IgD-negative memory B cell (primary cell): ENCODE measurements around the gene VPS33A. TPM values are rescaled to one million over a fixed set of nuclear protein-coding genes. Genes with fewer than 3 reads are reported as not detected.
"Not testable (repeated sequence)": the region's sequence is repeated elsewhere in the genome, so short reads cannot be mapped to it uniquely, and the experiment has no call there.

ENCODE experiments used
- H3K27ac Mint-ChIP-seq, 3 donors: one replicate each; pipeline ENCODE4 v1.8.0; 2020 to 2022; ENCODE audit warnings: mild to moderate bottlenecking in 3 of 3, mixed read lengths in 3 of 3, moderate library complexity in 1 of 3
- H3K27me3 Mint-ChIP-seq: one replicate; pipeline ENCODE4 v1.8.0; 2021; ENCODE audit warnings: mixed read lengths
- H3K36me3 Mint-ChIP-seq: one replicate; pipeline ENCODE4 v1.8.0; 2020; ENCODE audit warnings: mild to moderate bottlenecking, mixed read lengths
- H3K4me1 Mint-ChIP-seq, 3 donors: one replicate each; pipeline ENCODE4 v1.8.0; 2020 to 2022; ENCODE audit warnings: mixed read lengths in 3 of 3, mild to moderate bottlenecking in 1 of 3
- H3K4me3 Mint-ChIP-seq, 4 donors: one replicate each; pipeline ENCODE4 v1.8.0; 2020 to 2022; ENCODE audit warnings: mild to moderate bottlenecking in 4 of 4, mixed read lengths in 4 of 4, moderate library complexity in 3 of 4
- H3K9me3 Mint-ChIP-seq, 3 donors: one replicate each; pipeline ENCODE4 v1.8.0; 2020 to 2021; ENCODE audit warnings: mixed read lengths in 3 of 3, mild to moderate bottlenecking in 1 of 3
- polyA plus RNA-seq: library from polyadenylated mRNA; unstranded; fragments of 300-500 nt; fragmentation: Illumina TruSeq; gene quantifications from one replicate; pipeline ENCODE4 v1.2.3, GENCODE V29; 2021

VPS33A gene
- polyA plus RNA-seq, 1 donor from 2014 or later = 27.6 TPM

DNA sequence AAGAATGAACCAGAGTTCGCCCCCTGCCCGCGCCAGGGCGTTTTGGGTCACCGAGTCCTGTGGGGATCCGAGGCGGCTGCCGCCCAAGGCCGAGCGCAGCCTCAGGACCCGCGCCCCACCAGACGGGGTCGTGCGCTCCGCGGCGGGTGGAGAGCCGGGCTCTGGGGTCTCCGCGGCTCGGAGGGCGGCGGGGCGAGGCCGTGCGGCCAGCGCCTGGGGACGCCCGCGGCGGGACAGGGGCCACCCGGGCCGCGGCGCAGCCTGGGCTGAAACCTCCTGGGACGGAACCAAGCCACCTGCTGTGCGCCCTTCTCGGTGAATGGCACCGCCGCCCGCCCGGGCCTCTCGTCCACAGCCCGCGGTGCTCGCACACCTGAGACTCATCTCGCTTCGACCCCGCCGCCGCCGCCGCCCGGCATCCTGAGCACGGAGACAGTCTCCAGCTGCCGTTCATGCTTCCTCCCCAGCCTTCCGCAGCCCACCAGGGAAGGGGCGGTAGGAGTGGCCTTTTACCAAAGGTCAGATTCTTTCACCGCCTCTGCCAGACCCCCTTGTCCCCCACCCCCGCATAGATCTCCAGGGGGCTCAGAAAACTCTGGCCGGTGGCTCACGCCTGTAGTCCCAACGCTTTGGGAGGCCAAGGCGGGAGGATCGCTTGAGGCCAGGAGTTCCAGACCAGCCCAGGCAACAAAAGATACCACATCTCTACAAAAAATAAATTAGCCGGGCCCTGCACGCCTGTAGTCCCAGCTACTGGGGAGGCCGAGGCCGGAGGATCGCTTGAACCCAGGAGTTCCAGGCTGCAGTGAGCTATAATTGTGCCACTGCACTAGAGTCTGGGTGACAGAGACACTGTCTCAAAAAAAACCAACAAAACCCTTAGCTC, 61.9 kb downstream of the VPS33A start:
- H3K9me3 Mint-ChIP-seq = no peaks in the 10 kb centered on the region
- peaks cover 4 to 9% (median 4%) of the 10 kb centered on the region in 3 donors for H3K4me1 Mint-ChIP-seq

DNA sequence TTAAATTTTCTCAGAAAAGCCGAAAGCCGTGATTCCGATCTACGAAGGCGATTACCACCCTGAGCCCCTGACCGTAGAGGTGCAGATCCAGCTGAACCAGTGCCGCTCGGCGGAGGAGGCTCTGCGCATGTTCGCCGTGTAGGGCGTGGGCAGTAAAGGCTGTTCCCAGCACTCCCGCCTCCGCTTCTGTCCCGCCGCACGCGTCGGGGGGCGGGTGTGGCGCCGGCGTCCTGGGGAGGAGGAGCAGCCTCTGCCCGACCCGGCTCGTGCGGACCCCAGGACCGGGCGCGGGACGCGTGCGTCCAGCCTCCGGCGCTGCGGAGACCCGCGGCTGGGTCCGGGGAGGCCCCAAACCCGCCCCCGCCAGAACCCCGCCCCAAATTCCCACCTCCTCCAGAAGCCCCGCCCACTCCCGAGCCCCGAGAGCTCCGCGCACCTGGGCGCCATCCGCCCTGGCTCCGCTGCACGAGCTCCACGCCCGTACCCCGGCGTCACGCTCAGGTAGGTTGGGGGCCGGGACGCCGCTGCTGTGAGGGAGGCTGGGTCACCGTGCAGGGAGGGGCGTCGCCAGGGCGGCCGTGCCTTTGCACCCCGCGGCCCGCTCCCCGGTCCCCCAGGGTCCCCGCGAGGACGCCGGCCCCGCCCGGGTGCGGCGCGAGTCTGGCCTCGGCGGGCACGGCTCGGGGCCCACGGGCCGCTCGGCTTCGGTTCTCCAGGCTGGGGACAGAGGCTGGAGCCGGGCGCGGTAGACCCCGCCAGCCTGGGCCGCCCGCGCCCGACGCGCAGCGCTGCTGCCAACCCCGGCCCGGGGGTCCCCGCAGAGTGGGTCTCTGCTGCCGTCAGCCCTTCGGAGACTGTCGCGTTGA, 62.8 kb downstream of the VPS33A start, which contains the start of gene B3GNT4:
TSS of gene B3GNT4 (plus strand) at position 409 of the 866 bp plus-strand sequence. CDS start 910 bp downstream, outside the sequence.
- Mint-ChIP-seq H3K27me3 (peaks cover 27% of the 10 kb centered on the region), H3K27ac (peak within 1 kb of the TSS in 2 of 3 donors; percentile 60 to 77)

More for the DNA sequence above, 61.9 kb downstream of the VPS33A start:
- peaks cover 27% of the 10 kb centered on the region for H3K27me3 Mint-ChIP-seq
- H3K27ac Mint-ChIP-seq = peak overlapping the region in 2 of 3 donors; percentile 60 to 77
- H3K4me3 Mint-ChIP-seq = peak overlapping the region; percentile 52 to 93 (median 78)
- no peaks in the 10 kb centered on the region for H3K36me3 Mint-ChIP-seq

DNA sequence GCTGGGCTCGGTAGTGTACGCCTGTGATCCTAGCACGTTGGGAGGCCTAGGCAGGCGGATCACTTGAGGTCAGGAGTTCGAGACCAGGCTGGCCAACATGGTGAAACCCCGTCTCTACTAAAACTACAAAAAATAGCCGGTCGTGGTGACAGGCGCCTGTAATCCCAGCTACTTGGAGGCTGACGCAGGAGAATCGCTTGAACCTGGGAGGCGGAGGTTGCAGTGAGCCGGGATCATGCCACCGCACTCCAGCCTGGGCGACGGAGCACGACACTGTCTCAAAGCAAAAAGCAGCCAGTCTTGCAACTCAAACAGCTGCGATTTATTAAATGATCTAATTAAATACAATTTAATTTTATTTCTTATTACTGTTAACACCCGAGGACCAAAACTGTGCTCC, 63.5 kb downstream of the VPS33A start:
- H3K36me3 Mint-ChIP-seq, H3K4me1 Mint-ChIP-seq, H3K27ac Mint-ChIP-seq, H3K9me3 Mint-ChIP-seq: not testable (repeated sequence)
- peaks cover 33% of the 10 kb centered on the region for H3K27me3 Mint-ChIP-seq
- peak overlapping the region; percentile 63 to 93 (median 83) for H3K4me3 Mint-ChIP-seq

More for the DNA sequence above, 62.8 kb downstream of the VPS33A start, which contains the start of gene B3GNT4:
- Mint-ChIP-seq H3K9me3 (no peaks in the 10 kb centered on the region), H3K36me3 (no peaks in the 10 kb centered on the region), H3K4me3 (peak within 1 kb of the TSS; percentile 63 to 93 (median 83)), H3K4me1 (peaks cover 4 to 9% (median 4%) of the 10 kb centered on the region in 3 donors)

DNA sequence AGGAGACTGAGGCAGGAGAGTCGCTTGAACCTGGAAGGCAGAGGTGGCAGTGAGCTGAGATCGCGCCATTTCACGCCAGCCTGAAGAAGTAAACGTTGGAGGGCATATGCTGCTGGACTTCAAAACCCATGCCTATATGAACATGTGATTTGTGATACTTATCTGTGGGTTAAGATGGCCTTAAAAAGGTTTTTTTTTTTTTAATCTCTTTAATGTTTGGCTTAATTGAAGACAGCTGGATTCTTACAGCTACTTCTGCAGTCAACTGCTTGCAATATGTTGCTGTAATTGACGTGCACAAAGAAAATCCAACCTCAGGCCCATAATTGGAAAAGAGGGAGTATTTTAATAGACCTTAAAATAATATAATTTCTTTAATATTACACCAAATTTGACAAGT, 64.3 kb downstream of the VPS33A start:
- H3K4me3 Mint-ChIP-seq = no peak overlapping the region

DNA sequence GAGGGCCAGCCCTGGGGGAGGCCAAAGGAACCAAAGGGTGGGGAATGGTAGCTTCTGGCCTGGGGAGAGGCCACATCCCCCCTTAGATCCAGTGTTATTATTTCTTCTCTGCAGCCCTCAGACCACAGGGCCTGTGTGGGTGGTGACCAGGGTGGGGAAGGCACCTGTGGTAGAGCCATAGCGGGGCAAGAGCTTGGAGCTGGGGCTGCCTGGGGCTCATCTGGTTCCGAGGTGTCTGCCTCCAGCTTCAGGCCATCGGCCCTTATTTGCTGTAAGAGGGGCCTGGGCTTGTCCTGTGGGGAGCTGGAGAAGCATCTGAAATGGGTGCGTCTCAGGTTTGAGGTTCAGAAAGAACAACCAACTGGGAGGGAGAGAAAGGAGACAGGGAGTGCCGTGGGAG, 64.9 kb downstream of the VPS33A start:
- Mint-ChIP-seq H3K27me3 (peaks cover 40% of the 10 kb centered on the region), H3K4me1 (peaks cover 4 to 9% (median 8%) of the 10 kb centered on the region in 3 donors), H3K36me3 (no peaks in the 10 kb centered on the region), H3K4me3 (peak overlapping the region in 1 of 4 donors; percentile 68), H3K9me3 (no peaks in the 10 kb centered on the region), H3K27ac (no peak overlapping the region)

More for the DNA sequence above, 64.3 kb downstream of the VPS33A start:
- Mint-ChIP-seq H3K27me3 (peaks cover 39% of the 10 kb centered on the region), H3K9me3 (no peaks in the 10 kb centered on the region), H3K27ac (no peak overlapping the region), H3K4me1 (peaks cover 4 to 9% (median 8%) of the 10 kb centered on the region in 3 donors), H3K36me3 (no peaks in the 10 kb centered on the region)

DNA sequence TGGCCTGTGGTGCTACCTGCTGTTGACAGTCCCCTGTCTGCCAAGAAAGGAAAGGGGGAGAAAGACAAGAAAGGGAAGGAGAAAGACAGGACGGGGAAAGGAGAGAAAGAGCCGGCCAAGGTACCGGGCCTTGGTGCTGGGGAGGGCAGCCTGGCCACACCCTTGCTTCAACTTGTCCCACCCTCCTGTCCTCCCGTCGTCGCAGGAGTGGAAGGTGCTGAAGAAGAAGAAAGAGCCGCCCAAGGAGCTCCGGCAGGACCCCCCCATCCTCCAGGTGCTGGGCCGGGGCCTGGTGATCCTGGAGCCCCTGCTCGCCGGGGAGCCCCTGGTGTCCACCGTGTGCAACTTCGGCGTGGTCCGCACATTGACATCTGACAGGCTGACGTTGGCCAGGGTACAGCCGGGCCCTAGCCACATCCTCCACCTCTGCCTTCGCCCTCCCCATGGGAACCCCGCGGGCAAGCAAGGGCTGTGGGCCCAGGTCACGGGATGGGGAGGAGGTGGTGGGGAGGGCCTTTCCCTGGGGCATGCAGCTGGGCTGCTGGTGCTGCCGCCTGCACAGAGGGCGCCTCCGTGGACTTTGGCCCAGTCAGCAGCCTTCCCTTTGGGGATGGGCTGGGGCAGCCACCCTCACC, 65.6 kb downstream of the VPS33A start:
- H3K27me3 Mint-ChIP-seq = peaks cover 39% of the 10 kb centered on the region
- no peak overlapping the region for H3K27ac Mint-ChIP-seq
- H3K4me3 Mint-ChIP-seq = peak overlapping the region in 2 of 4 donors; percentile 8 to 32
- H3K36me3 Mint-ChIP-seq = no peaks in the 10 kb centered on the region
- peaks cover under 1 to 2% (median 1%) of the 10 kb centered on the region in 3 donors for H3K9me3 Mint-ChIP-seq
- H3K4me1 Mint-ChIP-seq = peaks cover 4 to 9% (median 8%) of the 10 kb centered on the region in 3 donors

DNA sequence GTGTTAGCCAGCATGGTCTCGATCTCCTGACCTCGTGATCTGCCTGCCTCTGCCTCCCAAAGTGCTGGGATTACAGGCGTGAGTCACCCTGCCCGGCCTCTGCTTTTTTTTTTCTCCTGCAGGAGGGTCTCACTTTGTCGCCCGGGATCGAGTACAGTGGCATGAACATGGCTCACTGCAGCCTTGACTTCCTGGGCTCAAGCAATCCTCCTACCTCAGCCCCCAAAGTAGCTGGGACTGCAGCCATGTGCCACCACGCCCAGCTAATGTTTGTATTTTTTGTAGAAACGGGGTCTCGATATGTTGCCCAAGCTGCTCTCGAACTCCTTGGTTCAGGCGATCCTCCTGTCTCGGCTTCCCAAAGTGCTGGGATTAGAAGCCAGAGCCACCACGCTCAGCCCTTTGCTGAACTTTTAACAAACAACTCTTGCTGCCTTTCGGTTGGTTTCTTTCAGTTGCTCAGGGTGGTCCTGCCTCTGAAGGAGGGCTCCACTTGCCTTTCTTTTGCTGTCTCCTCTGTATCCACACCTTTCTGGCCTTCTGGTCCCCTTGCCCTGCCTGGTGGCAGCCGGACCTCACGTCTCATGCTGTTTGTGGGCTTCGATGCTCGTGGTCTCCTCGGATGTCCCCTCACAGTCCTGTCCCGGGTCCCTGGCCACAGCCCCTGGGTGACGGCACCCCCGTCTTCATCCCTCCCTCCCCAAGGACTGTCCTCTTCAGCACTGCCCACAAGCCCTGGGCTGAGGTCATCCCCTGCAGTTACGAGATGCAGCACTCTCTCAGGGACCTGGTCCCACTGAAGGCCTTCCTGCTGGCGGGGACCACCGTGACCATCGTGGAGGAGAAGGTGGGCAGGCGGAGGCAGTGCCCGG, 66.6 kb downstream of the VPS33A start:
- peaks cover 1 to 9% (median 6%) of the 10 kb centered on the region in 3 donors for H3K9me3 Mint-ChIP-seq
- H3K4me1 Mint-ChIP-seq = peaks cover 0 to 5% (median 4%) of the 10 kb centered on the region in 3 donors
- peaks cover 35% of the 10 kb centered on the region for H3K27me3 Mint-ChIP-seq
- H3K27ac Mint-ChIP-seq = no peak overlapping the region
- no peak overlapping the region for H3K4me3 Mint-ChIP-seq
- H3K36me3 Mint-ChIP-seq = no peaks in the 10 kb centered on the region

DNA sequence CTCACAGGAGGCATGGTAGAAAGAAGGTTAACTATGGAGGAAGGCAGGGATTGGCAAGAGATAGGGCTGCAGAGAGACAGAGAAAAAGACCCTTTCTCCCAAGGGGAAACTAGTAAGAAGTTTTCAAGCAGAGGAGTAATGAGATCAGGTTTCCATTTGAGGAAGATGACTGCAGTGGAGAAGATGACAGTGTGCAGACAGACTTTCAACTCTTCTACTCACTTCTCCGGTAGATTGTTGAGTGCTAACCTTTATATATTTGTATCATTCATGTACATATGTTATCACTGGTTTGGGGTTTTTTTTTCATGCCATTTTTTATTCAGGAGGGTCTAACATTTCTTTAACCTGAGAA, 68.7 kb downstream of the VPS33A start:
- H3K27me3 Mint-ChIP-seq = peaks cover 31% of the 10 kb centered on the region
- H3K36me3 Mint-ChIP-seq = no peaks in the 10 kb centered on the region
- H3K9me3 Mint-ChIP-seq = peaks cover 4 to 11% (median 6%) of the 10 kb centered on the region in 3 donors
- H3K4me3 Mint-ChIP-seq = peak overlapping the region in 2 of 4 donors; percentile 1 to 67
- peaks cover 0 to 4% (median under 1%) of the 10 kb centered on the region in 3 donors for H3K4me1 Mint-ChIP-seq
- H3K27ac Mint-ChIP-seq = no peak overlapping the region

DNA sequence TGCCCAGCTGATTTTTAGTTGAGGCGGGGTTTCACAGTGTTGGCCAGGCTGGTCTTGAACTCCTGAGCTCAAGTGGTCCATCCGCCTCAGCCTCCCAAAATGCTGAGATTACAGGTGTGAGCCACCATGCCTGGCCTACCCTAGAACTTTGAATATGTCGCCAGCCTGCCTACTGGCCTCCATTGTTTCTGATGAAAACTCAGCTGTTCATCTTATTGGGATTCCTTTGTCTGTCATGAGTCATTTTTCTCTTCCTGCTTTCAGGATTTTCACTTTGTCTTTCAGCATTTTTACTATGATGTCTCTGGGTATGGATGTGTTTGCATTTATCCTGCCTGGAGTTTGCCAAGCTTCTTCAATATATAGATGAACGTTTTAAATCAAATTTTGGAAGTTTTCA, 70.9 kb downstream of the VPS33A start:
- peaks cover 4 to 11% (median 6%) of the 10 kb centered on the region in 3 donors for H3K9me3 Mint-ChIP-seq
- H3K4me1 Mint-ChIP-seq = peaks cover 0 to 4% (median 0%) of the 10 kb centered on the region in 3 donors
- H3K27me3 Mint-ChIP-seq = peaks cover 34% of the 10 kb centered on the region
- no peak overlapping the region for H3K4me3 Mint-ChIP-seq
- no peaks in the 10 kb centered on the region for H3K36me3 Mint-ChIP-seq
- H3K27ac Mint-ChIP-seq = no peak overlapping the region

DNA sequence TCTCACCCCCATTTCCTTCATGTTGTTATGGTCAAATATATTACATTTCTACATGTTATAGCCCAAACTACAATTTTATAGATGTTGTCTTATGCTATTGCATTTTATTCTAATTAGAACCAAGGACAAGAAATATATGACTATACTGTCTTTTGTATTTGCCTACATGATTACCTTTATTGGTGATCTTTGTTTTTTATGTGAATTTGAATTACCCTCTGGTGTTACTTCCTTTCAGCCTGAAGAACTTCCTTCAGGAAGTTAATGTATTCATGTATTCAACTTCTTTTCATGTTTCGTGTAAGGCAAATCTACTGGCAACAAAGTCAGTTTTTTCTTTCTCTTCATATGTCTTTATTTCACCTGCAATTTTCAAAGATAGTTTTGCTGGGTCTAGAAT, 71.5 kb downstream of the VPS33A start:
- H3K27me3 Mint-ChIP-seq = peaks cover 32% of the 10 kb centered on the region
- no peak overlapping the region for H3K4me3 Mint-ChIP-seq
- peaks cover 4 to 11% (median 6%) of the 10 kb centered on the region in 3 donors for H3K9me3 Mint-ChIP-seq
- H3K36me3 Mint-ChIP-seq = no peaks in the 10 kb centered on the region
- no peak overlapping the region for H3K27ac Mint-ChIP-seq
- peaks cover 0 to 4% (median 0%) of the 10 kb centered on the region in 3 donors for H3K4me1 Mint-ChIP-seq

DNA sequence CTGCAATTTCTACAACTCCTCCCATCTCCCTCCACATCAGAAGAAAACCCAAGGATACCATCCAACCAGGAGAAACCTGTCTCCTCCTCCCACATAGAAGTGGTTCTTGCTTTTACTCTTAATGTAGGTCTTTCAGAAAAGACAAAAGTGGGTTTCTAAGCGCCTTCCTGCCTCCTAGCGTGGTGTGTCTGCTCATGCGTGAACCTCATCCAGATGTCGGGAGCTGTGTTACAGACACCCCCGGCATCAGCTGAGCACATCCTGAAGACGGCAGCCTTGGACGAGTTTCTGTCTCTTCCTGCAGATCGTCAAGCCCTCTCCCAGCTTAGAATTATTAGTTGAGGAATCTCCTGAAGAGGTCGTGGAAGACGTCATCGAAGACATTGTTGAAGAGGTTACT, 73.9 kb downstream of the VPS33A start:
- peak overlapping the region in 1 of 4 donors; percentile 22 for H3K4me3 Mint-ChIP-seq
- H3K27ac Mint-ChIP-seq = no peak overlapping the region
- H3K4me1 Mint-ChIP-seq = no peaks in the 10 kb centered on the region
- peaks cover 4 to 11% (median 6%) of the 10 kb centered on the region in 3 donors for H3K9me3 Mint-ChIP-seq
- H3K36me3 Mint-ChIP-seq = no peaks in the 10 kb centered on the region
- peaks cover 19% of the 10 kb centered on the region for H3K27me3 Mint-ChIP-seq

DNA sequence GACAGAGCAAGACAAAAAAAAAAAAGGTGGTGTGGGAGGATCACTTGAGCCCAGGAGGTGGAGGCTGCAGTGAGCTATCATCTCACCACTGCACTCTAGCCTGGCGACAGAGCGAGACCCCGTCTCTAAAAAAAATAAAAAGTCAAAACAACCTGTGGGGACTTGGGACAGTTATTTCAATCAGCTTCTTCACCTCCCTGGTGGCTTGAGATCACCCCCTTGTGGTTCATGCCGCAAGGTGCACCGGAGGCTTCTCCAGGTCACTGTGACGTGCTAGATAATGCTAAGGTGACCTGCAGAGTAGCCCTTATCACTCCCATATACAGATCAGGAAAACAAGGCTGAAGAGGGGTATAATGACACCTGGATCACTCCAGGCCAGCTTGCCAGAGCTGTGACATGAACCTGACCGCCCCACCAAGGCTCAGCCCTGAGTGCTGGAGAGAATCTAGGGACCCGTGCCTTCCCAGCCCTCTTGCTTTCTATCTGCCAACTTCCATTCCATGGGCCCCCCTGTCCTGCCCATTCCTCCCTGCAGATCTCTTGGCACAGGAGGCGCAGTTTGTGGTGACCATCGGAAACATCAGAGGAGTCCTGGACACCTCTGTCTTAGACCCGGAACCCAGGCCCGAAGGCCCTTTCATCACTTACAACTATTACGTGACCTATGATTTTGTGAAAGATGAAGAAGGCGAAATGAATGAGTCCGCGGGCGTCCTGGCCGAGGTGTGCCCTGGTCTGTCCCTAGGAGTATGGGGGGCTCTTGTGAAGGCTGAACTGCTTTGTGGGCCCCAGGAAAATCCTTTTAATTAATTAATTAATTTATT, 75.2 kb downstream of the VPS33A start:
- no peak overlapping the region for H3K27ac Mint-ChIP-seq
- H3K4me1 Mint-ChIP-seq = no peaks in the 10 kb centered on the region
- H3K36me3 Mint-ChIP-seq = no peaks in the 10 kb centered on the region
- no peak overlapping the region for H3K4me3 Mint-ChIP-seq
- peaks cover 4 to 11% (median 6%) of the 10 kb centered on the region in 3 donors for H3K9me3 Mint-ChIP-seq
- peaks cover 14% of the 10 kb centered on the region for H3K27me3 Mint-ChIP-seq
